Naive thymus-derived CD4-positive, alpha-beta T cell (primary cell): ENCODE results near the gene SMARCAL1. TPM values are rescaled to one million over a fixed set of nuclear protein-coding genes. Genes with fewer than 3 reads are reported as not detected.
A peak's percentile ranks its signal among the peaks of the same experiment; 100 is the strongest.
"Not testable (repeated sequence)": the region's sequence is repeated elsewhere in the genome, so short reads cannot be mapped to it uniquely, and the experiment has no call there.

ENCODE experiments used
- ATAC-seq: fragments of 150-1000 bp; cut with Tn5 transposase; 2 replicates; pipeline ENCODE4 v1.10.0; 2021; ENCODE audit warnings: mild to moderate bottlenecking, moderate library complexity
- CTCF ChIA-PET: fragments of 350-600 bp; sonication (Branson Sonifier 250); formaldehyde crosslinking; loops from one replicate; lab custom pipeline; 2021; ENCODE audit warnings: antibody characterized with exemption; lab: Charles Lee
- POLR2A ChIA-PET: fragments of 350-600 bp; sonication (Branson Sonifier 250); formaldehyde crosslinking; loops from one replicate; lab custom pipeline; 2021; ENCODE audit warnings: antibody characterized with exemption, inconsistent platforms; lab: Charles Lee
- DNase-seq, 9 donors: peaks; one replicate each; pipeline versions ENCODE4 v3.0.0 to v3.0.0-alpha.2; 2020 to 2022; ENCODE audit warnings: mixed read lengths in 1 of 9
- H3K27ac ChIP-seq: one replicate; pipeline ENCODE4 v1.7.0; 2013; ENCODE audit warnings: mild to moderate bottlenecking, low read depth, low read length, moderate library complexity
- H3K27me3 ChIP-seq, 2 donors: one replicate each; pipeline ENCODE4 v1.7.0; 2013; ENCODE audit warnings: low read length in 2 of 2, mild to moderate bottlenecking in 2 of 2, moderate library complexity in 2 of 2; ENCODE audit not compliant: control insufficient read depth in 2 of 2, insufficient read depth in 2 of 2
- H3K36me3 ChIP-seq, 3 experiments: 1 replicate in 2 of 3; 2 replicates in 1 of 3; pipeline ENCODE4 v1.7.0; 2013; ENCODE audit warnings: low read length in 3 of 3, mild to moderate bottlenecking in 3 of 3, moderate library complexity in 1 of 3; ENCODE audit not compliant: insufficient read depth in 3 of 3, control insufficient read depth in 2 of 3
- H3K4me1 ChIP-seq, 2 donors: one replicate each; pipeline ENCODE4 v1.7.0; 2013; ENCODE audit warnings: low read length in 2 of 2, mild to moderate bottlenecking in 2 of 2, moderate library complexity in 1 of 2; ENCODE audit not compliant: control insufficient read depth in 2 of 2, insufficient read depth in 2 of 2
- H3K4me3 ChIP-seq: 2 replicates; pipeline ENCODE4 v1.7.0; 2013; ENCODE audit warnings: mild to moderate bottlenecking, low read length
- H3K9me3 ChIP-seq, 3 experiments: 1 replicate in 2 of 3; 2 replicates in 1 of 3; pipeline ENCODE4 v1.7.0; 2013; ENCODE audit warnings: low read length in 3 of 3; ENCODE audit not compliant: control insufficient read depth in 2 of 3
- H3K27ac Mint-ChIP-seq, 9 donors: one replicate each; pipeline ENCODE4 v1.8.0; 2020 to 2022; ENCODE audit warnings: mixed read lengths in 9 of 9, mild to moderate bottlenecking in 8 of 9, moderate library complexity in 5 of 9, inconsistent platforms in 2 of 9
- H3K27me3 Mint-ChIP-seq, 5 donors: one replicate each; pipeline ENCODE4 v1.8.0; 2021 to 2022; ENCODE audit warnings: mixed read lengths in 5 of 5, mild to moderate bottlenecking in 1 of 5
- H3K36me3 Mint-ChIP-seq, 5 donors: one replicate each; pipeline ENCODE4 v1.8.0; 2020 to 2022; ENCODE audit warnings: mixed read lengths in 5 of 5, mild to moderate bottlenecking in 3 of 5, inconsistent platforms in 1 of 5
- H3K4me1 Mint-ChIP-seq, 7 donors: one replicate each; pipeline ENCODE4 v1.8.0; 2020 to 2022; ENCODE audit warnings: mixed read lengths in 7 of 7, mild to moderate bottlenecking in 3 of 7, inconsistent platforms in 1 of 7
- H3K4me3 Mint-ChIP-seq, 10 donors: one replicate each; pipeline ENCODE4 v1.8.0; 2020 to 2022; ENCODE audit warnings: mild to moderate bottlenecking in 10 of 10, mixed read lengths in 10 of 10, moderate library complexity in 6 of 10, inconsistent platforms in 2 of 10
- H3K9me3 Mint-ChIP-seq, 11 donors: one replicate each; pipeline ENCODE4 v1.8.0; 2020 to 2022; ENCODE audit warnings: mixed read lengths in 11 of 11, mild to moderate bottlenecking in 4 of 11, inconsistent platforms in 1 of 11, moderate library complexity in 1 of 11
- intact Hi-C, 2 donors: fragments of 100-400 bp; cut with micrococcal nuclease; formaldehyde crosslinking; loops; one replicate each; pipeline ENCODE4 v1.15.1; 2023
- polyA plus RNA-seq, 2 donors: library from polyadenylated mRNA; unstranded; fragments of 300-500 nt; fragmentation: Illumina TruSeq; gene quantifications; one replicate each; pipeline ENCODE4 v1.2.3, GENCODE V29; 2021
- total RNA-seq, 6 experiments: library from RNA in 5 of 6; stranded (reverse) in 5 of 6; gene quantifications; 1 replicate in 5 of 6; 2 replicates in 1 of 6; pipeline ENCODE4 v1.2.3 and lab custom pipeline; 2021 to 2026

Gene SMARCAL1
- total and polyA plus RNA-seq, 7 experiments from 2014 or later: 16.2 to 31.2 (median 24.6) TPM

- ATAC-seq (no peak), DNase-seq (no peak)
- no peaks in the 10 kb centered on the region for H3K4me1 ChIP-seq
- H3K27ac ChIP-seq: no peak overlapping the region
- Mint-ChIP-seq H3K36me3 (peaks cover 12 to 29% (median 18%) of the 10 kb centered on the region in 5 donors), H3K27me3 (no peaks in the 10 kb centered on the region), H3K4me1 (peaks cover 0 to 10% (median 5%) of the 10 kb centered on the region in 7 donors), H3K27ac (peak overlapping the region in 1 of 9 donors; percentile 65), H3K9me3 (no peaks in the 10 kb centered on the region), H3K4me3 (no peak overlapping the region)
- CTCF ChIA-PET: interaction anchor here (0.6 to 1.7 kb wide), 3 partner anchors 10 to 399 kb away, joined by 3 to 5 read pairs (median 3); partner anchors contain the start of gene XRCC5
- no peaks in the 10 kb centered on the region for H3K9me3 ChIP-seq
- peaks cover 0 to 12% (median 0%) of the 10 kb centered on the region in 3 experiments for H3K36me3 ChIP-seq
- intact Hi-C loops: loop anchor here in 1 of 2 donors (10.0 kb wide), 1 partner anchor 1717 kb away; no protein-coding TSS in a partner anchor
- H3K4me3 ChIP-seq: no peak overlapping the region
- no peaks in the 10 kb centered on the region for H3K27me3 ChIP-seq
- POLR2A ChIA-PET: interaction anchor here (0.7 kb wide), 1 partner anchor 10 kb away, joined by 3 read pairs; the partner anchor contains the start of gene RPL37A
Observed at GRCh38 chr2:216508229-216508628, 95.9 kb downstream of the SMARCAL1 start.

GRCh38 chr2:216516730-216517350, 104.6 kb downstream of the SMARCAL1 start:
- Mint-ChIP-seq H3K27ac (no peak overlapping the region), H3K27me3 (no peaks in the 10 kb centered on the region), H3K36me3 (peaks cover 0 to 5% (median 0%) of the 10 kb centered on the region in 5 donors), H3K4me1 (peaks cover 0 to 4% (median 0%) of the 10 kb centered on the region in 7 donors), H3K9me3 (no peaks in the 10 kb centered on the region), H3K4me3 (no peak overlapping the region)
- POLR2A ChIA-PET: no interaction called here
- Histone ChIP-seq H3K9me3 (no peaks in the 10 kb centered on the region), H3K27ac (no peak overlapping the region), H3K27me3 (no peaks in the 10 kb centered on the region), H3K36me3 (no peaks in the 10 kb centered on the region), H3K4me1 (no peaks in the 10 kb centered on the region), H3K4me3 (no peak overlapping the region)
- ATAC-seq (no peak), DNase-seq (peak in 3 of 9 donors; percentile 15 to 21 (median 16))
- intact Hi-C loops: loop anchor here (1.0 to 5.0 kb wide), 3 partner anchors 995 to 1239 kb away; no protein-coding TSS in a partner anchor
- CTCF ChIA-PET: interaction anchor here (1.2 kb wide), 1 partner anchor 151 kb away, joined by 3 read pairs; no protein-coding TSS in a partner anchor

- ATAC-seq (no peak), DNase-seq (no peak)
- peaks cover 0 to 5% (median 0%) of the 10 kb centered on the region in 5 donors for H3K36me3 Mint-ChIP-seq
- intact Hi-C loops: loop anchor here in 1 of 2 donors (5.0 kb wide), 2 partner anchors 995 to 1195 kb away; no protein-coding TSS in a partner anchor
- no peaks in the 10 kb centered on the region for H3K4me1 ChIP-seq
- ChIA-PET POLR2A (no interaction called here), CTCF (interaction anchor here (1.1 to 1.7 kb wide), 4 partner anchors 9 to 149 kb away, joined by 4 to 8 read pairs (median 5); no protein-coding TSS in a partner anchor)
- no peaks in the 10 kb centered on the region for H3K36me3 ChIP-seq
- no peak overlapping the region for H3K4me3 ChIP-seq
- H3K9me3 Mint-ChIP-seq: no peaks in the 10 kb centered on the region
- H3K9me3 ChIP-seq: no peaks in the 10 kb centered on the region
- no peaks in the 10 kb centered on the region for H3K27me3 Mint-ChIP-seq
- H3K27me3 ChIP-seq: no peaks in the 10 kb centered on the region
- peaks cover 0 to 4% (median 0%) of the 10 kb centered on the region in 7 donors for H3K4me1 Mint-ChIP-seq
- H3K4me3 Mint-ChIP-seq: no peak overlapping the region
- no peak overlapping the region for H3K27ac ChIP-seq
- no peak overlapping the region for H3K27ac Mint-ChIP-seq
Observed at GRCh38 chr2:216517447-216518225, 105.4 kb downstream of the SMARCAL1 start.

DNA sequence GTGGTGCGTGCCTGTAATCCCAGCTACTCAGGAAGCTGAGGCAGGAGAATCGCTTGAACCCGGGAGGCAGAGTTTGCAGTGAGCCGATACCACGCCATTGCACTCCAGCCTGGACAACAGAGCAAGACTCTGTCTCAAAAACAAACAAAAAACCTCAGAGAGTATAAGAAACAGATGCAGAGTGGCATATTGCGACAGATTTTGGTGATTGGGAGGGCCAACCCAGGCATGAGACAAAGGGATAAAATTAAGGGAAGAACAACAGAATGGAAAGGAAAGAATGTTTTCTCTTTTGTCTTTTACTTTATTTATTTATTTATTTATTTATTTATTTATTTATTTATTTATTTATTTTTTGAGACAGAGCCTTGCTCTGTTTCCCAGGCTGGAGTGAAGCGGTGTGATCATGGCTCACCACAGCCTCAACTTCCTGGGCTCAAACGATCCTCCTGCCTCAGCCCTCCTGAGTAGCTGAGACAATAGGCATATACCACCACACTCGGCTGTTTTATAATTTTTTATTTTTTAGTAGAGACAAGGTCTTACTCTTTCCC, 106.4 kb downstream of the SMARCAL1 start:
- H3K27ac Mint-ChIP-seq, H3K27me3 Mint-ChIP-seq, H3K27ac ChIP-seq, H3K4me1 Mint-ChIP-seq, H3K9me3 Mint-ChIP-seq, H3K9me3 ChIP-seq, H3K4me1 ChIP-seq, H3K36me3 ChIP-seq, POLR2A ChIA-PET, ATAC-seq, H3K36me3 Mint-ChIP-seq, H3K4me3 ChIP-seq, H3K27me3 ChIP-seq, DNase-seq: not testable (repeated sequence)
- CTCF ChIA-PET: interaction anchor here (1.1 to 1.7 kb wide), 5 partner anchors 8 to 148 kb away, joined by 3 to 8 read pairs (median 5); no protein-coding TSS in a partner anchor
- intact Hi-C loops: loop anchor here (1.0 to 5.0 kb wide), 4 partner anchors 148 to 1195 kb away; no protein-coding TSS in a partner anchor
- peak overlapping the region in 1 of 10 donors; percentile 19 for H3K4me3 Mint-ChIP-seq

DNA sequence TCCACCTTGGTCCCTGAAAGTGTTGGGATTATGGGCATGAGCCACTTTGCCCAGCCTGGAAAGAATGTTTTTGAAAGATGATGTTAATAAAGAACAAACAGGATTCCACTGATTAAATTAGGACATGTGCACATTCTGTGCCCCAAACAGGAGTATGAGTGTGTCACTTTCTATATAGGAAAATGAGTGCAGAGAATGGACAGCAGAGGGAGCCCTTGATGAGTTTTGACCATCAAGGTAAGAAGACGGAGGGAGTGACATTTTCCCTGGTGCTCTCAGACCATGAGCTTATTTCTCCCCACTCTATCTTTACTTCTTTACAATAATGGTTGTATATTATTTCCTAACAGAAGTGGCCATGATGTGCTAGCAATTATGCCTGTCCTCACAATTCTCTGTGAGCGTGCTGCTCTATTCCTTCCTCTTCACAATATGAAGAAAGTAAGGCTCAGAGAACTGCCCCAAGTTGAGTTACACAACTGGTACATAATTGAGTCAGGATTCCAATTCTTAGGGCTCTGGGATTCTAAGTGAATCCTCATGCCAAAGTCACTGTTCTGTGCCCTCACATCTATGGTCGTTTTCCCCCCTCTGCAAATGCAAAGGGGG, 107.0 kb downstream of the SMARCAL1 start:
- DNase-seq (peak in 8 of 9 donors; percentile 15 to 52 (median 39)), ATAC-seq (peak; percentile 65)
- H3K27ac ChIP-seq: no peak overlapping the region
- Mint-ChIP-seq H3K27ac (no peak overlapping the region), H3K27me3 (no peaks in the 10 kb centered on the region), H3K9me3 (no peaks in the 10 kb centered on the region), H3K4me1 (peaks cover 0 to 4% (median 0%) of the 10 kb centered on the region in 7 donors), H3K4me3 (no peak overlapping the region), H3K36me3 (peaks cover 0 to 8% (median 0%) of the 10 kb centered on the region in 5 donors)
- H3K36me3 ChIP-seq: no peaks in the 10 kb centered on the region
- H3K4me3 ChIP-seq: no peak overlapping the region
- H3K4me1 ChIP-seq: no peaks in the 10 kb centered on the region
- no peaks in the 10 kb centered on the region for H3K9me3 ChIP-seq
- ChIA-PET CTCF (interaction anchor here (1.1 to 1.9 kb wide), 4 partner anchors 9 to 149 kb away, joined by 3 to 8 read pairs (median 6); no protein-coding TSS in a partner anchor), POLR2A (interaction anchor here (1.2 kb wide), 1 partner anchor 20 kb away, joined by 3 read pairs; the partner anchor contains the start of gene RPL37A)
- intact Hi-C loops: loop anchor here (1.0 to 5.0 kb wide), 4 partner anchors 147 to 1194 kb away; no protein-coding TSS in a partner anchor
- H3K27me3 ChIP-seq: no peaks in the 10 kb centered on the region
